HG03280 (cell line): ENCODE data around the gene UGDH.
A peak's percentile ranks its signal among the peaks of the same experiment; 100 is the strongest.
"Not testable (repeated sequence)": the region's sequence is repeated elsewhere in the genome, so short reads cannot be mapped to it uniquely, and the experiment has no call there.

Experiments
- ATAC-seq: cut with Tn5 transposase; IDR thresholded peaks from one replicate; pipeline ENCODE4 v1.9.1; 2021; ENCODE audit warnings: mild to moderate bottlenecking, moderate library complexity; ENCODE audit not compliant: unreplicated experiment

UGDH gene

GRCh38 chr4:39527296-39528060, at the start of gene UGDH:
TSS of gene UGDH (minus strand) at chr4:39527439. CDS start at chr4:39521512, 5,927 bp downstream.
- peak; percentile 98 for ATAC-seq

GRCh38 chr4:39574946-39575345, 47.7 kb upstream of the UGDH start:
- no peak for ATAC-seq

GRCh38 chr4:39571504-39571903, 44.3 kb upstream of the UGDH start:
- ATAC-seq = no peak

- ATAC-seq = no peak
Observed at GRCh38 chr4:39571054-39571453, 43.8 kb upstream of the UGDH start.

GRCh38 chr4:39569209-39569608, 42.0 kb upstream of the UGDH start:
- no peak for ATAC-seq

GRCh38 chr4:39568805-39569204, 41.6 kb upstream of the UGDH start:
- ATAC-seq = no peak

GRCh38 chr4:39565878-39566600, 38.8 kb upstream of the UGDH start:
- ATAC-seq = no peak

GRCh38 chr4:39563346-39563847, 36.2 kb upstream of the UGDH start:
- no peak for ATAC-seq

GRCh38 chr4:39562792-39563191, 35.6 kb upstream of the UGDH start:
- no peak for ATAC-seq

GRCh38 chr4:39559626-39560025, 32.4 kb upstream of the UGDH start:
- ATAC-seq = no peak

- ATAC-seq = no peak
Observed at GRCh38 chr4:39555472-39555871, 28.2 kb upstream of the UGDH start.

- no peak for ATAC-seq
Observed at GRCh38 chr4:39548425-39549067, 21.3 kb upstream of the UGDH start.

GRCh38 chr4:39544580-39545315, 17.5 kb upstream of the UGDH start:
- ATAC-seq = no peak

- not testable (repeated sequence) for ATAC-seq
Observed at GRCh38 chr4:39544080-39544479, 16.8 kb upstream of the UGDH start.

- no peak for ATAC-seq
Observed at GRCh38 chr4:39543034-39543433, 15.8 kb upstream of the UGDH start.

- no peak for ATAC-seq
Observed at GRCh38 chr4:39542611-39543012, 15.4 kb upstream of the UGDH start.

- ATAC-seq = no peak
Observed at GRCh38 chr4:39541987-39542610, 14.9 kb upstream of the UGDH start.

GRCh38 chr4:39539089-39539611, 11.9 kb upstream of the UGDH start:
- ATAC-seq = no peak

GRCh38 chr4:39533541-39533940, 6.3 kb upstream of the UGDH start:
- no peak for ATAC-seq

- not testable (repeated sequence) for ATAC-seq
Observed at GRCh38 chr4:39532237-39532636, 5.0 kb upstream of the UGDH start.
